BE2C (cell line): ENCODE results near the gene TAF1A.

Experiments
- DNase-seq: peaks from one replicate; pipeline ENCODE4 v3.0.0-alpha.2; 2020
- H3K27me3 ChIP-seq: fragments of 250-450 bp; sonication (Bioruptor Pico); 2 replicates; pipeline ENCODE4 v1.5.1; 2020; ENCODE audit warnings: mild to moderate bottlenecking
- H3K36me3 ChIP-seq: fragments of 250-450 bp; sonication (Bioruptor Pico); 2 replicates; pipeline ENCODE4 v1.5.1; 2020; ENCODE audit warnings: mild to moderate bottlenecking
- H3K4me1 ChIP-seq: fragments of 250-450 bp; sonication (Bioruptor Pico); 2 replicates; pipeline ENCODE4 v1.5.1; 2020
- H3K4me3 ChIP-seq: 2 replicates; pipeline ENCODE4 v1.5.1; 2011; ENCODE audit warnings: low read depth, low read length
- H3K9me3 ChIP-seq: fragments of 250-450 bp; sonication (Bioruptor Pico); 2 replicates; pipeline ENCODE4 v1.5.1; 2020
- CTCF ChIP-seq: IDR thresholded peaks from 2 replicates; pipeline ENCODE4 v1.5.1; 2012; ENCODE audit warnings: mild to moderate bottlenecking, low read depth, low read length

Gene TAF1A

GRCh38 chr1:222561656-222562055, 28.1 kb downstream of the TAF1A start:
- Histone ChIP-seq H3K4me1 (no peaks in the 10 kb centered on the region), H3K9me3 (no peaks in the 10 kb centered on the region), H3K36me3 (peaks cover 12% of the 10 kb centered on the region), H3K4me3 (no peak overlapping the region), H3K27me3 (no peaks in the 10 kb centered on the region)
- 0 out of 2 replicates have a peak, but pooled peaks have one; percentile 12 for TF ChIP-seq CTCF
- DNase-seq: no peak

- no peaks in the 10 kb centered on the region for H3K9me3 ChIP-seq
- no peaks in the 10 kb centered on the region for H3K4me1 ChIP-seq
- no peak overlapping the region for H3K4me3 ChIP-seq
- no peaks in the 10 kb centered on the region for H3K27me3 ChIP-seq
- TF ChIP-seq CTCF: no peak
- DNase-seq: no peak
- H3K36me3 ChIP-seq: peaks cover 21% of the 10 kb centered on the region
Observed at GRCh38 chr1:222557574-222557973, 32.2 kb downstream of the TAF1A start.

GRCh38 chr1:222557148-222557547, 32.6 kb downstream of the TAF1A start:
- no peak for DNase-seq
- TF ChIP-seq CTCF: no peak
- Histone ChIP-seq H3K27me3 (no peaks in the 10 kb centered on the region), H3K4me1 (no peaks in the 10 kb centered on the region), H3K9me3 (no peaks in the 10 kb centered on the region), H3K4me3 (no peak overlapping the region), H3K36me3 (peaks cover 21% of the 10 kb centered on the region)

GRCh38 chr1:222555992-222556615, 33.6 kb downstream of the TAF1A start:
- H3K4me1 ChIP-seq: no peaks in the 10 kb centered on the region
- no peak overlapping the region for H3K4me3 ChIP-seq
- TF ChIP-seq CTCF: no peak
- no peak for DNase-seq
- no peaks in the 10 kb centered on the region for H3K27me3 ChIP-seq
- peaks cover 18% of the 10 kb centered on the region for H3K36me3 ChIP-seq
- no peaks in the 10 kb centered on the region for H3K9me3 ChIP-seq

GRCh38 chr1:222554177-222554576, 35.6 kb downstream of the TAF1A start:
- Histone ChIP-seq H3K27me3 (no peaks in the 10 kb centered on the region), H3K9me3 (no peaks in the 10 kb centered on the region), H3K4me3 (no peak overlapping the region), H3K36me3 (peaks cover 14% of the 10 kb centered on the region), H3K4me1 (no peaks in the 10 kb centered on the region)
- TF ChIP-seq CTCF: no peak
- no peak for DNase-seq

GRCh38 chr1:222552882-222553281, 36.9 kb downstream of the TAF1A start:
- Histone ChIP-seq H3K4me3 (no peak overlapping the region), H3K27me3 (no peaks in the 10 kb centered on the region), H3K9me3 (no peaks in the 10 kb centered on the region), H3K4me1 (no peaks in the 10 kb centered on the region), H3K36me3 (peaks cover 14% of the 10 kb centered on the region)
- DNase-seq: no peak
- no peak for TF ChIP-seq CTCF
